PFSK-1 (cell line): ENCODE measurements around the gene EXOC4.

Experiments used
- FOXP2 ChIP-seq: optimal IDR thresholded peaks from 2 replicates; pipeline ENCODE3; 2011; ENCODE audit warnings: borderline replicate concordance, control low read depth, inconsistent platforms; ENCODE audit not compliant: insufficient read depth; ENCODE audit errors: extremely low read length, extremely low read depth
- POLR2AphosphoS5 ChIP-seq: IDR thresholded peaks from 2 replicates; pipeline ENCODE4 v1.6.1; 2012; ENCODE audit warnings: low read depth, mild to moderate bottlenecking, control low read depth, low read length, moderate library complexity
- REST ChIP-seq, 2 experiments: IDR thresholded peaks; 2 replicates each; pipeline versions ENCODE4 v1.6.1 to v1.8.0; 2011 to 2012; ENCODE audit warnings: low read depth in 2 of 2, low read length in 2 of 2, control low read depth in 1 of 2, inconsistent platforms in 1 of 2, mild to moderate bottlenecking in 1 of 2, moderate library complexity in 1 of 2; ENCODE audit not compliant: insufficient read depth in 1 of 2
- SIN3A ChIP-seq: IDR thresholded peaks from 2 replicates; pipeline ENCODE4 v1.6.1; 2012; ENCODE audit warnings: mild to moderate bottlenecking, low read length, moderate library complexity, borderline replicate concordance; ENCODE audit not compliant: insufficient read depth
- TAF1 ChIP-seq: IDR thresholded peaks from 2 replicates; pipeline ENCODE4 v1.6.1; 2012; ENCODE audit warnings: low read length, control low read depth, borderline replicate concordance; ENCODE audit not compliant: insufficient read depth

The EXOC4 gene

GRCh38 chr7:134069187-134069586 lies 816.3 kb downstream of the EXOC4 start:
- TF ChIP-seq FOXP2 (no peak), REST (IDR thresholded peaks at IDR 0.05; ENCODE audit: insufficient read depth in 1 of 2, low read depth in 2 of 2, low read length in 2 of 2) (no peak), SIN3A (no peak), TAF1 (no peak), POLR2AphosphoS5 (no peak)

- TF ChIP-seq FOXP2 (no peak), POLR2AphosphoS5 (no peak), SIN3A (no peak), TAF1 (no peak), REST (IDR thresholded peaks at IDR 0.05; ENCODE audit: insufficient read depth in 1 of 2, low read depth in 2 of 2, low read length in 2 of 2) (no peak)
These were observed 817.8 kb downstream of the EXOC4 start for GRCh38 chr7:134070673-134071072.

GRCh38 chr7:134071355-134072331 lies 818.8 kb downstream of the EXOC4 start:
- no peak for TF ChIP-seq FOXP2
- no peak for TF ChIP-seq REST (IDR thresholded peaks at IDR 0.05; ENCODE audit: insufficient read depth in 1 of 2, low read depth in 2 of 2, low read length in 2 of 2)
- no peak for TF ChIP-seq POLR2AphosphoS5
- no peak for TF ChIP-seq SIN3A
- no peak for TF ChIP-seq TAF1

GRCh38 chr7:134073276-134073675 lies 820.4 kb downstream of the EXOC4 start:
- no peak for TF ChIP-seq SIN3A
- TF ChIP-seq FOXP2: no peak

- TF ChIP-seq SIN3A (no peak), POLR2AphosphoS5 (no peak), FOXP2 (no peak), TAF1 (no peak), REST (IDR thresholded peaks at IDR 0.05; ENCODE audit: insufficient read depth in 1 of 2, low read depth in 2 of 2, low read length in 2 of 2) (no peak)
These were observed 822.9 kb downstream of the EXOC4 start for GRCh38 chr7:134075799-134076198.
